Measurements from ENCODE around the gene TAC4. TPM values are rescaled to one million over a fixed set of nuclear protein-coding genes. Genes with fewer than 3 reads are reported as not detected.

Gene TAC4
- total and polyA plus RNA-seq, 9 of the 15 experiments (the other 6 are each of a cell fraction or from before 2014, with no cell fraction given) = 0.17 TPM; not detected in 8

- TF ChIP-seq TFAP4 (CRISPR knock-in tag; IDR thresholded peaks at IDR 0.05; ENCODE audit: borderline replicate concordance) (peak; percentile 37; the same call in 1 of the 2 replicates), IFI16 (CRISPR knock-in tag; IDR thresholded peaks at IDR 0.05) (no peak), PTTG1 (tag; IDR thresholded peaks at IDR 0.05; ENCODE audit: low read depth) (no peak), E2F4 (CRISPR knock-in tag; IDR thresholded peaks at IDR 0.05; ENCODE audit: low read depth) (0 out of 2 replicates have a peak, but pooled peaks have one; percentile 49), E2F6 (IDR thresholded peaks at IDR 0.05; ENCODE audit: borderline replicate concordance in 1 of 2, extremely low read depth in 1 of 2, insufficient read depth in 1 of 2, insufficient read length in 1 of 2, low read depth in 1 of 2, low read length in 1 of 2, poor library complexity in 1 of 2, severe bottlenecking in 1 of 2) (peak; percentile 66 to 74), ZNF740 (CRISPR knock-in tag; IDR thresholded peaks at IDR 0.05) (peak; percentile 95), ZNF740 (tag; IDR thresholded peaks at IDR 0.05) (peak in 1 of 2 experiments; percentile 63; a peak in 1 of 4 replicates), MTA3 (IDR thresholded peaks at IDR 0.05; ENCODE audit: borderline replicate concordance) (0 out of 2 replicates have a peak, but pooled peaks have one; percentile 55), BCOR (IDR thresholded peaks at IDR 0.05) (peak; percentile 90), ZNF280B (CRISPR knock-in tag; IDR thresholded peaks at IDR 0.05) (no peak), CXXC5 (CRISPR knock-in tag; IDR thresholded peaks at IDR 0.05) (peak; percentile 54), CC2D1A (IDR thresholded peaks at IDR 0.05) (peak; percentile 60; the same call in 1 of the 2 replicates), L3MBTL2 (IDR thresholded peaks at IDR 0.05) (peak; percentile 44; the same call in 1 of the 2 replicates), SMARCE1 (IDR thresholded peaks at IDR 0.05) (0 out of 2 replicates have a peak, but pooled peaks have one; percentile 18), ATF7 (IDR thresholded peaks at IDR 0.05) (0 out of 2 replicates have a peak, but pooled peaks have one; percentile 26), TCF7 (IDR thresholded peaks at IDR 0.05; ENCODE audit: borderline replicate concordance) (peak; percentile 47; the same call in 1 of the 2 replicates), ZBTB9 (CRISPR knock-in tag; IDR thresholded peaks at IDR 0.05) (peak; percentile 67; the same call in 1 of the 2 replicates)
Observed at GRCh38 chr17:49851387-49852291, 3.8 kb upstream of the TAC4 start (continued).

Measured in K562 (cell line).